ENCODE results near the gene NOS3. TPM values are rescaled to one million over a fixed set of nuclear protein-coding genes. Genes with fewer than 3 reads are reported as not detected.

NOS3 gene
- total RNA-seq, 1 experiment from 2014 or later, result 3.2 TPM

GRCh38 chr7:151012031-151012692 is 21.3 kb downstream of the NOS3 start:
- no peak for TF ChIP-seq EZH2 (IDR thresholded peaks at IDR 0.05; ENCODE audit: low read depth)
- TF ChIP-seq, protein P1, sequence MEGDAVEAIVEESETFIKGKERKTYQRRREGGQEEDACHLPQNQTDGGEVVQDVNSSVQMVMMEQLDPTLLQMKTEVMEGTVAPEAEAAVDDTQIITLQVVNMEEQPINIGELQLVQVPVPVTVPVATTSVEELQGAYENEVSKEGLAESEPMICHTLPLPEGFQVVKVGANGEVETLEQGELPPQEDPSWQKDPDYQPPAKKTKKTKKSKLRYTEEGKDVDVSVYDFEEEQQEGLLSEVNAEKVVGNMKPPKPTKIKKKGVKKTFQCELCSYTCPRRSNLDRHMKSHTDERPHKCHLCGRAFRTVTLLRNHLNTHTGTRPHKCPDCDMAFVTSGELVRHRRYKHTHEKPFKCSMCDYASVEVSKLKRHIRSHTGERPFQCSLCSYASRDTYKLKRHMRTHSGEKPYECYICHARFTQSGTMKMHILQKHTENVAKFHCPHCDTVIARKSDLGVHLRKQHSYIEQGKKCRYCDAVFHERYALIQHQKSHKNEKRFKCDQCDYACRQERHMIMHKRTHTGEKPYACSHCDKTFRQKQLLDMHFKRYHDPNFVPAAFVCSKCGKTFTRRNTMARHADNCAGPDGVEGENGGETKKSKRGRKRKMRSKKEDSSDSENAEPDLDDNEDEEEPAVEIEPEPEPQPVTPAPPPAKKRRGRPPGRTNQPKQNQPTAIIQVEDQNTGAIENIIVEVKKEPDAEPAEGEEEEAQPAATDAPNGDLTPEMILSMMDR (conservative IDR thresholded peaks at IDR 0.05), result no peak
- H3K36me3 ChIP-seq (ENCODE audit: low read depth), result no peaks in the 10 kb centered on the region
- DNase-seq, result peak in 1 of 2 experiments; percentile 55
- no peak overlapping the region for H2AFZ ChIP-seq
- H3K4me1 ChIP-seq (replicated peaks; ENCODE audit: insufficient read depth), result peaks cover 25% of the 10 kb centered on the region
- POLR2A ChIA-PET (ENCODE audit: unreplicated experiment), result no interaction called here
- H3K9me2 ChIP-seq (ENCODE audit: insufficient read depth), result no peaks in the 10 kb centered on the region
- H3K27ac ChIP-seq, result peak overlapping the region; percentile 31
- H3K4me2 ChIP-seq, result peak overlapping the region; percentile 18; the same call in 1 of the 2 replicates
- H3K27me3 ChIP-seq (ENCODE audit: insufficient read depth, low read depth), result no peaks in the 10 kb centered on the region
- H3K79me2 ChIP-seq (ENCODE audit: low read depth), result no peaks in the 10 kb centered on the region
- H3K4me3 ChIP-seq, result no peak overlapping the region
- no peaks in the 10 kb centered on the region for H3K9me3 ChIP-seq (ENCODE audit: insufficient read depth, low read depth)
- CTCF ChIA-PET, result interaction anchor here (0.6 kb wide), 1 partner anchor 12 kb away, joined by 3 read pairs; the partner anchor contains the start of gene ATG9B
- H4K20me1 ChIP-seq (ENCODE audit: insufficient read depth), result no peaks in the 10 kb centered on the region
- intact Hi-C loops (cut with micrococcal nuclease; ENCODE audit: unreplicated experiment), result no loop called here
- peaks cover 11% of the 10 kb centered on the region for H3F3A ChIP-seq (ENCODE audit: insufficient read depth, low read depth)
- BruUV-seq (replicated peaks), result no TSS peak

DNA sequence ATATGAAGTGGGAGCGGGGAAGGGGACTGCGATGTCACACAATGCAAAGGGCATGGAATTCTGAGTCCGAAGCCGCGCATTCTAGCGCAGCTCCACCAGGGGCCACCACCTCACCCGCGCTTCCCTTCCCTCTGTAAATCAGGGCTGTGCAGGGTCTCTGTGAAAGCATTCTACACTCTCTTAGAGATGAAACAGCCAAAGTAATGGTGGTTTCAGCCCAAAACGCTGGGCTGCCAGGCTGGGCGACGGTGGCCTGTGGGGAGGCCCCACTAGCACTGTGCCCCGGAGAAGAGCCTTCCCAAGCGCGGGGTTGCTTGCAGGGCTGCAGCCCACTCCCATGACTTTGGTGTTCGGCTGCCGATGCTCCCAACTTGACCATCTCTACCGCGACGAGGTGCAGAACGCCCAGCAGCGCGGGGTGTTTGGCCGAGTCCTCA is 22.1 kb downstream of the NOS3 start:
- H3K4me3 ChIP-seq, result no peak overlapping the region
- no TSS peak for BruUV-seq (replicated peaks)
- no peaks in the 10 kb centered on the region for H3K9me3 ChIP-seq (ENCODE audit: insufficient read depth, low read depth)
- no peaks in the 10 kb centered on the region for H3K9me2 ChIP-seq (ENCODE audit: insufficient read depth)
- ChIA-PET POLR2A (ENCODE audit: unreplicated experiment) (no interaction called here), CTCF (interaction anchor here (0.6 kb wide), 1 partner anchor 12 kb away, joined by 3 read pairs; the partner anchor contains the start of gene ATG9B)
- H3K27ac ChIP-seq, result peak overlapping the region; percentile 31; the same call in 1 of the 2 replicates
- no peaks in the 10 kb centered on the region for H3K79me2 ChIP-seq (ENCODE audit: low read depth)
- H4K20me1 ChIP-seq (ENCODE audit: insufficient read depth), result no peaks in the 10 kb centered on the region
- H3F3A ChIP-seq (ENCODE audit: insufficient read depth, low read depth), result peaks cover 16% of the 10 kb centered on the region
- H3K4me2 ChIP-seq, result no peak overlapping the region
- H3K4me1 ChIP-seq (replicated peaks; ENCODE audit: insufficient read depth), result peaks cover 18% of the 10 kb centered on the region
- no peaks in the 10 kb centered on the region for H3K36me3 ChIP-seq (ENCODE audit: low read depth)
- H2AFZ ChIP-seq, result no peak overlapping the region
- TF ChIP-seq, protein P1 (conservative IDR thresholded peaks at IDR 0.05), result no peak
- TF ChIP-seq EZH2 (IDR thresholded peaks at IDR 0.05; ENCODE audit: low read depth), result no peak
- H3K27me3 ChIP-seq (ENCODE audit: insufficient read depth, low read depth), result no peaks in the 10 kb centered on the region
- intact Hi-C loops (cut with micrococcal nuclease; ENCODE audit: unreplicated experiment), result no loop called here
- DNase-seq, result no peak

- Histone ChIP-seq H3K4me1 (replicated peaks; ENCODE audit: insufficient read depth) (peaks cover 18% of the 10 kb centered on the region), H3K27me3 (ENCODE audit: insufficient read depth, low read depth) (no peaks in the 10 kb centered on the region), H3K36me3 (ENCODE audit: low read depth) (no peaks in the 10 kb centered on the region), H3K79me2 (ENCODE audit: low read depth) (no peaks in the 10 kb centered on the region), H3K9me3 (ENCODE audit: insufficient read depth, low read depth) (no peaks in the 10 kb centered on the region), H3F3A (ENCODE audit: insufficient read depth, low read depth) (peaks cover 14% of the 10 kb centered on the region), H3K27ac (no peak overlapping the region), H3K9me2 (ENCODE audit: insufficient read depth) (no peaks in the 10 kb centered on the region), H3K4me3 (no peak overlapping the region), H2AFZ (no peak overlapping the region), H4K20me1 (ENCODE audit: insufficient read depth) (no peaks in the 10 kb centered on the region), H3K4me2 (no peak overlapping the region)
- ChIA-PET CTCF (no interaction called here), POLR2A (ENCODE audit: unreplicated experiment) (no interaction called here)
- DNase-seq, result no peak
- no TSS peak for BruUV-seq (replicated peaks)
- intact Hi-C loops (cut with micrococcal nuclease; ENCODE audit: unreplicated experiment), result no loop called here
- TF ChIP-seq, protein P1 (conservative IDR thresholded peaks at IDR 0.05), result no peak
- TF ChIP-seq EZH2 (IDR thresholded peaks at IDR 0.05; ENCODE audit: low read depth), result no peak
Observed at GRCh38 chr7:151013356-151013732, 22.5 kb downstream of the NOS3 start.

Measured in PC-9 (cell line).